Measurements from ENCODE around the gene ABLIM2.

The ABLIM2 gene

DNA sequence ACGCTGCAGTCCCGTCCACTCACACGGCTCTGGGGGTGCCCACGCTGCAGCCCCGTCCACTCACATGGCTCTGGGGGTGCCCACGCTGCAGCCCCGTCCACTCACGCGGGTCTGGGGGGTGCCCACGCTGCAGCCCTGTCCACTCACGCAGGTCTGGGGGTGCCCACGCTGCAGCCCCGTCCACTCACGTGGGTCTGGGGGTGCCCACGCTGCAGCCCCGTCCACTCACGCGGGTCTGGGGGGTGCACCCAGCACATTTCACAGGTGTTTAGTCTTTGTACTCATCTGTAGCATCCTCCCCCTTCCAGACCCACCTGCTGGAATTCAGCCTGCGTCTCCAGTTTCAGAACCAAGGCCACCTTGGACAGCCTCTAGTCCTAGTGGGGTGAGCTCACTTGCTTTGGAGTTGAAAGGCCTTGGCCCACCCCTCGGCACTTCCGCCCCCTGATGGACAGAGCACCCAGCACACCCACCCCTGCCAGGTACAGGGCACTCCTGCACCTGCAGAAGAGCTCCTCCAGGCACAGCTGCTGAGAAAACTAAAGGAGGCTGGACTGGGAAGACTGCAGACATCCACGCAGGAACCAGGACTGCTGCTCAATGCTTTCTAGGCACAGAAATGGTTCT lies 73.0 kb downstream of the ABLIM2 start:
- no peak for DNase-seq (ENCODE audit: low read depth)
- H3K4me3 ChIP-seq (ENCODE audit: low read length) = no peak overlapping the region
- TF ChIP-seq, protein P1, sequence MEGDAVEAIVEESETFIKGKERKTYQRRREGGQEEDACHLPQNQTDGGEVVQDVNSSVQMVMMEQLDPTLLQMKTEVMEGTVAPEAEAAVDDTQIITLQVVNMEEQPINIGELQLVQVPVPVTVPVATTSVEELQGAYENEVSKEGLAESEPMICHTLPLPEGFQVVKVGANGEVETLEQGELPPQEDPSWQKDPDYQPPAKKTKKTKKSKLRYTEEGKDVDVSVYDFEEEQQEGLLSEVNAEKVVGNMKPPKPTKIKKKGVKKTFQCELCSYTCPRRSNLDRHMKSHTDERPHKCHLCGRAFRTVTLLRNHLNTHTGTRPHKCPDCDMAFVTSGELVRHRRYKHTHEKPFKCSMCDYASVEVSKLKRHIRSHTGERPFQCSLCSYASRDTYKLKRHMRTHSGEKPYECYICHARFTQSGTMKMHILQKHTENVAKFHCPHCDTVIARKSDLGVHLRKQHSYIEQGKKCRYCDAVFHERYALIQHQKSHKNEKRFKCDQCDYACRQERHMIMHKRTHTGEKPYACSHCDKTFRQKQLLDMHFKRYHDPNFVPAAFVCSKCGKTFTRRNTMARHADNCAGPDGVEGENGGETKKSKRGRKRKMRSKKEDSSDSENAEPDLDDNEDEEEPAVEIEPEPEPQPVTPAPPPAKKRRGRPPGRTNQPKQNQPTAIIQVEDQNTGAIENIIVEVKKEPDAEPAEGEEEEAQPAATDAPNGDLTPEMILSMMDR (conservative IDR thresholded peaks at IDR 0.05; ENCODE audit: low read depth, low read length) = no peak

DNA sequence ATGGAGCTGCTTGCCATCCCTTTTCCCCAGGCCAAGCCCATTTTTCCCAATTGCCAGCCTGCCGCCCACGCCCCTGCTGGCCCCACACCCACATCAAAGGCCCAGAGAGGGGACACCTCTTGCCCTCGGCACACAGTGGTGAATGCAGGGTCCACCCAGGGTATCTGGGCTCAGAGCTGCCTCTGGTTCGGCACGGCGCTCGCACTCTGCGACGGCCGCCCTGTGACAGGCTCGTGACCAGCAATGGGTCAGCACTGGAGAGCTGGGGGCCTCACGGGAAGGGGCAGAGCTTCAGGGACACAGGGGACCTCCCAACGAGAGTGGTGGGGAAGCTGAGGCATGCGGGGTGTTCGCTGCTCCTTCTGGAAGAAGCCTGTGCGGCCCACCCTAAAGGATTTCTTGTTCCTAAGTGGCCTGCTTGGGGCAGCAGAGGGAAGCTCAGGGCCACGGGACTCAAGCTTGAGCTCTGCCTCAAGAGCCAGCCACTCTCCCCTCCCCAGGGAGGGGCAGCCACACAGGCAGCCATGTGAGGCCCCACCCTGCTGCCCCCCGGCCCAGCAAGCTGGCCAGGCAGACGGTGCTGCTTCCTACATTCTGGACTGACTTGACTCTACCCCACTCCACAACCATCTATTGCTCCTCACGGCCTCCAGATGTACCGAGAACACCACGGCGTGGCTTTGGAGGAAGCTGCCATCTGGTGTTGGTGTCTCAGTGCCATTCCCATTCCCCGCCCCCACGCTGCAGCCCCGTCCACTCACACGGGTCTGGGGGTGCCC lies 73.7 kb downstream of the ABLIM2 start:
- H3K4me3 ChIP-seq (ENCODE audit: low read length) = no peak overlapping the region
- TF ChIP-seq, protein P1 (conservative IDR thresholded peaks at IDR 0.05; ENCODE audit: low read depth, low read length) = no peak
- DNase-seq (ENCODE audit: low read depth) = no peak

DNA sequence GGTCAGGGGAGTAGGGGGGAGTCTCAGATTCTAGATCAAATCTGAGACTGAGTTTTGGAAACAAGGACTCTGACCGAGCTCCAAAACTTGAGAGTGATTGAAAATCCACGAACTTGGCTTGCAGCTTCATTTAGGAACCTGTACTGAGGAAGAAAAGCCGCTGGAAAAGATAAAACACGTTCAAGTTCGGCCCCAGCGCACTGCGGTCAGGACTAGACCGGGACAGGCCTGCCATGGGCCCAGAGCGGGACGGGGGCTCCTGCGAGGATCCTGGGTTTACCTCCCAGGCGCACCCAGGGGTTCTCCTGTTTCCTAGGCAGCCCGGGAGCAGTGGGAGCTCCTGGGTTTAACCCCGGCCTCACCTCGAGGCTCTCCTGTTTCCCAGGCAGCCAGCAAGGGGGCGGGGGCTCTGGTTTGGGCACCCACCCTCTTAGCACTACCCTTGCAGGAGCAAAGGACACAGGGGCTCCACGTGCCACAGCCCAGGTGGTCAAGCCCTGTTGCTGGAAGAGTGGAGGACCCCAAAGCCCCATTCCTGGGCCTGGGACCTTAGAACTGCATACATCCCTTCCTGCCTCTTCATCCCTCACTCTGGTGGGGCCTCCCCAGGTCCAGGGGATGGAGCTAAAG lies 74.5 kb downstream of the ABLIM2 start:
- TF ChIP-seq, protein P1 (conservative IDR thresholded peaks at IDR 0.05; ENCODE audit: low read depth, low read length) = no peak
- no peak overlapping the region for H3K4me3 ChIP-seq (ENCODE audit: low read length)
- no peak for DNase-seq (ENCODE audit: low read depth)

DNA sequence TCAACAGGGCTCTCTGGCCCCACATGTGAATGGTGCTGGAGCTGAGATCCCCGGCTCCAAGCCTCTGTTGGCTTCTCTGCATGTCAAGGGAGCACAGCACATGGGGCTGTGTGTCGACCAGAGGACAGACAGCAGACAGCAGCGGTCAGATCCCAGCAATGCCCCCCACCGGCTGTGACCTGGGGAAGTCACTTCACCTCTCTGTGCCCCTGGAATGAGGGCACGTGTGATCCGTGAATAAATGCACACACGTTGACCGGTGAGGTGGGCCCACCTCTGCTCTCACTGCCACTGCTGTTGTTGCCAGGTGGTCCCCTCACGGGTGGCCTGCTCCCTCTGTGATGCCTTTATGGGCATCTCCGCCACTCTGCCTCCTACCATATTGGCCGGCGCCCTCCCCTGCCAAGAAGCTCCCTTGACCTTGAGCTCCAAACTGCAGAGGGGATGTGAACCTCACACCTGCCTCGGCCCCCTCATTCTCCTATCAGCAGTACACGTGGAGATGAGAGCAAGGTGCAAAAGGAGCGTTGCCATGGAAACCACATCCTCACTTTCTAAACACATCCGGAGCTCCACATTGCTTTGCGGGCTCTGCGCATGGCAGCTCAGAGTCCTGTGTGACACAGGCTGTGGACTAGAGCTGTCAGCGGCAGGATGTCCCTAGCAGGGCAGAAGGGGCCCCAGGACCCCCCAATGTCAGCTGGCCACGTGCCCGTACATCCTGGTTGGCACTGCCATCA lies 75.4 kb downstream of the ABLIM2 start:
- TF ChIP-seq, protein P1 (conservative IDR thresholded peaks at IDR 0.05; ENCODE audit: low read depth, low read length) = no peak
- no peak overlapping the region for H3K4me3 ChIP-seq (ENCODE audit: low read length)
- DNase-seq (ENCODE audit: low read depth) = no peak

DNA sequence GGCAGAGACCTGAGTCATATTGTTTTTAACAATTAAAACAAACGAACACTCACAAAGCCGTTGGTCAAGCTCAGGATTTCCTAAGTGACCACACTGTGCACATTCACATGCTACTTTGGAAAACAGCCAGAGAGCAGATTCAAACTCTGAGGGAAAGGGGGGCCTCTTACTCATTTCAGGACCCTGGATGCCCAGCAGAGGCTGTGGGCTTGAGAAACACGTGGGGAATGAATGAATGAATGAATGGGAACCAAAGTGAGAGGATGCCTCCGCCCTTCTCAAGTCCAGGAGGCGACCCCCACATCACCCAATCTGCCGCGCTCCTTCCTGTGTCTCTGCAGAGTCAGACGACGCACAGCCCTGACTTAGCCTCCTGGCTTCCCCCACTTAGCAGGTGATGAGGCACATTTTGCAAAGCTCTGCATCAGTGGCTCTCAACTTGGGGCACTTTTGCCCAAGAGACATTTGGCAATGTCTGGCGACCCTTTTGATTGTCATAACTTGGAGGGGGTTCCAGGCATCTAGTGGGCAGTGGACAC lies 76.0 kb downstream of the ABLIM2 start:
- peak; percentile 7 for DNase-seq (ENCODE audit: low read depth)
- TF ChIP-seq, protein P1 (conservative IDR thresholded peaks at IDR 0.05; ENCODE audit: low read depth, low read length) = no peak
- no peak overlapping the region for H3K4me3 ChIP-seq (ENCODE audit: low read length)

DNA sequence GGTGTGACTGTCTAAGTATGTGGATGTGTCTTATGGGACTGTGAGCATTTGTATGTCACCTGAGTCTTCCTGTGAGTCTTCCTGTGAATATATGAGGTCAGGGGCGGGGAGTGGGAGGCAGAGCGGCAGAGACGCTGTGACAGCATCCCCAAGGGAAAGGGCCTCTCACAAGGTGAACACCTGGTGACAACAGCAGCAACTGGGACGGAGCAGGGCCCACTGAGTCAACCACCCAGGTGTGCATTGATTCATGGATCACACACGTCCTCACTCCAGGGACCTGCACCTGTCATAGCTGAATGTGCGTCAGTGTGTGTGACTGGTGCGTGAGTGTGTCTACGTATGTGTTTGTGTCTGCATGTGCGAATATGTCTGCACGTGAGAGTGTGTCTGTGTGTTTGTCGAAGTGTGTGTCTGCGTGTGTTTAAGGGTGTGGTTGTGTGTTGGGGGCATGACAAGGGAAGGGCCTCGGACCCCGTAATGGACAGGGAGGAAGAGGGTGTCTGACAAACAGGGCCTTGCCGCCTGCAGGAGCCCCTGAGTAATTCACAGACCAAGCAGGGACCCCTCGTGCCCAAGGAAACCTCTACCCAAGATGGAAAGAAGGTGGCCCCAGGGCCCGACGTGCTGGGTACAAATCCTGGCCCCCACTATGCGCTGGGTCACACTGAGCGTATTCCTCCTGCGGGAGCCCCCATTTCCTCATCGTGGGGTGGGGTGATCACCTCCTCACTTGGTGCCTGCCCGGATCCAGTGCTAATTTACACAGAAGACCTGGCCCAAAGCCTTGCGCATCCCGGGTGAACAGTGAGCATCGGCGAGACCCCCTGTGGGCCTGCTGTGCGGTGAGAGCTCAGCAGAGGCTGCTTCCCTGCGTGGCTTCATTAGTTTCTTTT lies 76.7 kb downstream of the ABLIM2 start:
- H3K4me3 ChIP-seq (ENCODE audit: low read length) = no peak overlapping the region
- TF ChIP-seq, protein P1 (conservative IDR thresholded peaks at IDR 0.05; ENCODE audit: low read depth, low read length) = no peak
- no peak for DNase-seq (ENCODE audit: low read depth)

All from retinal pigment epithelial cell (primary cell).